Thyroid gland (tissue), 4 donors: ENCODE measurements around the gene BSG. TPM values are rescaled to one million over a fixed set of nuclear protein-coding genes. Genes with fewer than 3 reads are reported as not detected.

Experiments
- DNase-seq, 2 donors: peaks; one replicate each; pipeline ENCODE4 v3.0.0-alpha.2; 2019
- H3K27ac ChIP-seq, 3 donors: fragments of 200-600 bp; sonication (generic); 1 replicate in 2 of 3; 2 replicates in 1 of 3; pipeline ENCODE4 v1.5.1; 2016 to 2019; ENCODE audit warnings: mild to moderate bottlenecking in 1 of 3, moderate library complexity in 1 of 3
- H3K27me3 ChIP-seq: fragments of 200-600 bp; sonication (generic); one replicate; pipeline ENCODE4 v1.5.1; 2019
- H3K36me3 ChIP-seq, 2 donors: fragments of 200-600 bp; sonication (generic); one replicate each; pipeline ENCODE4 v1.5.1; 2016 to 2019
- H3K4me1 ChIP-seq, 2 donors: fragments of 200-600 bp; sonication (generic); one replicate each; pipeline ENCODE4 v1.5.1; 2017 to 2019
- H3K4me3 ChIP-seq, 3 donors: fragments of 200-600 bp; sonication (generic); replicated peaks in 1 of 3; 1 replicate in 2 of 3; 2 replicates in 1 of 3; pipeline ENCODE4 v1.5.1; 2016; ENCODE audit warnings: mild to moderate bottlenecking in 1 of 3
- H3K9me3 ChIP-seq: fragments of 200-600 bp; sonication (generic); one replicate; pipeline ENCODE4 v1.5.1; 2017
- POLR2A ChIP-seq, 2 donors: fragments of 450-650 bp; IDR thresholded peaks; one replicate each; pipeline ENCODE4 v1.6.1; 2017; ENCODE audit warnings: antibody characterized with exemption in 2 of 2, mild to moderate bottlenecking in 2 of 2, moderate library complexity in 1 of 2
- WGBS, 2 donors: methylation state at CpG; one replicate each; pipeline ENCODE4 v1.1.5; 2017; 5-methylcytosine and 5-hydroxymethylcytosine counted together
- intact Hi-C: fragments of 100-400 bp; cut with DNase I; formaldehyde crosslinking; loops from one replicate; pipeline ENCODE4 v1.15.1; 2023
- total RNA-seq, 4 donors: library from RNA; depleted of rRNA; stranded (reverse); fragments of >200 nt; gene quantifications; one replicate each; pipeline ENCODE4 v1.2.3, GENCODE V29; 2016
- TF ChIP-seq, protein P1 (sequence below), 6 experiments: fragments of 200-600 bp in 3 of 6; fragments of 450-650 bp in 3 of 6; sonication (generic) in 3 of 6; IDR thresholded peaks; one replicate each; pipeline ENCODE4 v1.5.1; 2016 to 2019; ENCODE audit warnings: antibody characterized with exemption in 6 of 6, mild to moderate bottlenecking in 2 of 6, inconsistent platforms in 1 of 6, moderate library complexity in 1 of 6

BSG gene
- total RNA-seq, 4 donors from 2014 or later = 349 to 702 (median 569) TPM

DNA sequence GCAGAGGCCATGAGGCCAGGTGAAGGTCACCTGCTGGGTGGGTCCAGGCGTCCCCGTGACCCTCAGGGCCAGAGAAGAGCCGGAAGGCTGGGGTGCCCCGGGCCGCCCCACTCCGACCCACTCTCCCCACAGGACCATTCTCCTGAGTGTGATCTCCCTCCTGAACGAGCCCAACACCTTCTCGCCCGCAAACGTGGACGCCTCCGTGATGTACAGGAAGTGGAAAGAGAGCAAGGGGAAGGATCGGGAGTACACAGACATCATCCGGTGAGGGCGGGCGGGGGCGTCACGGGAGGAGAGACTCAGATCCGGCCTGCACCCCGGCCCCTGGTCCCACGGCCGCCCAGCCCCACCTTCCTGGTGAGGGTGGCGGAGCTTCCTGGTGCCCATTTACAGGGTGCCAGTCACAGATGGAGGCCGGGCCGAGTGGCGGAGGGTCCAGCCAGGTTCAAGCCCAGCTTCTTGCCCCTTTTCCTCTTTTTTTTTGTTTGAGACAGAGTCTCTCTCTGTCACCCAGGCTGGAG lies 35.5 kb upstream of the BSG start:
- 95% methylated on average over 22 to 26 of the region's 26 CpGs for WGBS, 2 donors
- H3K27me3 ChIP-seq = no peaks in the 10 kb centered on the region
- H3K27ac ChIP-seq = no peak overlapping the region
- TF ChIP-seq, protein P1, sequence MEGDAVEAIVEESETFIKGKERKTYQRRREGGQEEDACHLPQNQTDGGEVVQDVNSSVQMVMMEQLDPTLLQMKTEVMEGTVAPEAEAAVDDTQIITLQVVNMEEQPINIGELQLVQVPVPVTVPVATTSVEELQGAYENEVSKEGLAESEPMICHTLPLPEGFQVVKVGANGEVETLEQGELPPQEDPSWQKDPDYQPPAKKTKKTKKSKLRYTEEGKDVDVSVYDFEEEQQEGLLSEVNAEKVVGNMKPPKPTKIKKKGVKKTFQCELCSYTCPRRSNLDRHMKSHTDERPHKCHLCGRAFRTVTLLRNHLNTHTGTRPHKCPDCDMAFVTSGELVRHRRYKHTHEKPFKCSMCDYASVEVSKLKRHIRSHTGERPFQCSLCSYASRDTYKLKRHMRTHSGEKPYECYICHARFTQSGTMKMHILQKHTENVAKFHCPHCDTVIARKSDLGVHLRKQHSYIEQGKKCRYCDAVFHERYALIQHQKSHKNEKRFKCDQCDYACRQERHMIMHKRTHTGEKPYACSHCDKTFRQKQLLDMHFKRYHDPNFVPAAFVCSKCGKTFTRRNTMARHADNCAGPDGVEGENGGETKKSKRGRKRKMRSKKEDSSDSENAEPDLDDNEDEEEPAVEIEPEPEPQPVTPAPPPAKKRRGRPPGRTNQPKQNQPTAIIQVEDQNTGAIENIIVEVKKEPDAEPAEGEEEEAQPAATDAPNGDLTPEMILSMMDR (IDR thresholded peaks at IDR 0.05) = no peak
- TF ChIP-seq POLR2A (IDR thresholded peaks at IDR 0.05) = no peak
- peaks cover 19 to 22% of the 10 kb centered on the region in 2 donors for H3K4me1 ChIP-seq
- H3K36me3 ChIP-seq = peaks cover 29 to 41% of the 10 kb centered on the region in 2 donors
- H3K9me3 ChIP-seq = no peaks in the 10 kb centered on the region
- no peak overlapping the region for H3K4me3 ChIP-seq
- DNase-seq = no peak
- intact Hi-C loops = no loop called here

DNA sequence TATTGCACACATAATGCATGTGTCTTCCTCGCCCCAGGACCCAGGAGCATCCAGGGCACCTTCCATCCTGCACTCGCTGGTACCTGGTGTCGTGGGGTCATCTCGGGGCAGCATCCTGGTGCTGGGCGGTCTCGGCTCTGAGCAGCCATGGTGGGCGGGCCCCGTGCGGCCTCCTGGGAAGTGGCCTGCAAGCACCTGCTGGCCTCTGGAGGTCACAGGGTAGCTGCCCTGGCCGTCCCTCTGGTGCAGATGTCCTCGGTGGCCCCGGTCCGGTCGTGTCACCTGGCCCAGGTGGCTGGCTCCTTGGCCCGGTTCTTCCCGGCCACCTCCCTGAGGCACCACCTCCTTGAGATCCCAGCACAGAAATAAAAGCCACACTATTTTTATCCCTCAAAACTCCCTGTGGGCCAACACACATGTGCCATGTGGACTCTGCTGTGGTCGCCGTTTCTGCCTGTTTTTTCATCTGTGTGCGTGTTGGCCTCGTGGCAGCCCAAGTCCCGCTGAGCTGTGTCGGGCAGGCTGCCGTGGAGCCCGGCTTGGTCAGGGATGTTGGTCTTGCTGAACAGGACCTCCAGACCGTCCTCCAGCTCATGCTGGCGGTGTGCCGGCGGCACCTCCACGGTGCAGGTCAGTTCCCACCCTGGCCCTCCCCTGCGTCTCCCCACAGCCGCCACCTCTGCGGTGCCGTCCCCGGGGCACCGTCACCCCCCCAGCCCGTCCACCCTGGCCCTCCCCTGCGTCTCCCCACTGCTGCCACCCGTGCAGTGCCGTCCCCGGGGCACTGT lies 33.6 kb upstream of the BSG start:
- no peak for DNase-seq
- H3K36me3 ChIP-seq = peaks cover 34 to 45% of the 10 kb centered on the region in 2 donors

DNA sequence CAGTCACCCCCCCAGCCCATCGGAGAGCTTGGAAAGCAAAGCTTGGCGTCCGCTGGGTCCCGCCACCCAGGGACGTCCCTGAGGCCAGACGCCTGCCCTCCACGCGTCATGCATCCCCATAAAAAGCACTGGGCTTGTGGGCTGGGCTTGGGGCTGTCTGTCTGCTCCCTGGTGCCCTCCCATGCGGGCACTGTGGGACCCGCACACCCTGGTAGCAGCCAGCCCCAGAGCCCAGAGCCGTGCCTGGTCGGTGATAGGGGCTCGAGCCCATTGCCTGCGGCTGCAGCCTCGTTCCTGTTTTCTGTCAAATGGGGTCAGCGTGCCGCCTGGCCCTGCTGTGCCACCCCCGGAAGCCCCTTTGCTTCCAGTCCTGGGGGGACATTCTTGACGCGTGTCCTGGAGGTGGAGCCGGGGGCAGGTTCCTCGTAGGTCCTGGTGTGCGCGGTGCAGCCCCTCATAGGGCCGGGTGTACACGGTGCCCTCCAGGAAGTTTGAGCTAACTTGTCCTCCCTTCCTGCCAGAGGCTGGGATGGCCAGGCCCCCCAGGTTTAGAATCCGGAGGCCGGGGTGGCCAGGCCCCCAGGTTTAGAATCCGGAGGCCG lies 32.9 kb upstream of the BSG start:
- TF ChIP-seq, protein P1 (IDR thresholded peaks at IDR 0.05) = no peak
- TF ChIP-seq POLR2A (IDR thresholded peaks at IDR 0.05) = no peak

More for the DNA sequence above, 33.6 kb upstream of the BSG start:
- intact Hi-C loops = no loop called here
- no peaks in the 10 kb centered on the region for H3K27me3 ChIP-seq
- H3K4me3 ChIP-seq = no peak overlapping the region
- peaks cover 7 to 12% of the 10 kb centered on the region in 2 donors for H3K4me1 ChIP-seq
- no peaks in the 10 kb centered on the region for H3K9me3 ChIP-seq
- no peak overlapping the region for H3K27ac ChIP-seq
- TF ChIP-seq, protein P1 (IDR thresholded peaks at IDR 0.05) = no peak
- 82 to 86% methylated on average over 32 to 40 of the region's 40 CpGs for WGBS, 2 donors

DNA sequence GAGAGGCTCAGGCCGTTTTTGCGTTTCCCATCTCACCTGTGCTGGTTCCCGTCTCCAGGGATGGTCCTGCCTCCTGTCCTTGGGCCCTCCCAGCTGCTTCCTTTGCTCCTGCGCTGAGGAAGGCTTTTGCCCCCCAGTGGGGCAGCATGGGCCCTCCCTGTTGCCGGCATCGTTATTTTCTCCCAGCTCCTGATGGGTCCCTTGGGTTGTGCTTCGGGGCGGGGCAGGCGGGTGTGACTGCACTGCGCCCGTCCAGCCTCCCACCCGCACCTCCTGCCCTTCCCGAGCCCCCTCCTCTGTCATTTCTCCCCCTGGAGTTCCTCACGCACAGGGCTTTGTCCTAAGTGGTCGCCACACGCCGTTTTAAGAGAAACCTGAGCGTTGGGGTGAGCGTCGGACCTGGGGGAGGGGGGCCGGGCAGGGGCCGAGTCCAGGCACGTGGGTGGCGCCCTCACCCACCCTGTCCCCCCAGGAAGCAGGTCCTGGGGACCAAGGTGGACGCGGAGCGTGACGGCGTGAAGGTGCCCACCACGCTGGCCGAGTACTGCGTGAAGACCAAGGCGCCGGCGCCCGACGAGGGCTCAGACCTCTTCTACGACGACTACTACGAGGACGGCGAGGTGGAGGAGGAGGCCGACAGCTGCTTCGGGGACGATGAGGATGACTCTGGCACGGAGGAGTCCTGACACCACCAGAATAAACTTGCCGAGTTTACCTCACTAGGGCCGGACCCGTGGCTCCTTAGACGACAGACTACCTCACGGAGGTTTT lies 31.3 kb upstream of the BSG start:
- WGBS, 2 donors = 93 to 94% methylated on average over 51 of the region's 51 CpGs
- TF ChIP-seq, protein P1 (IDR thresholded peaks at IDR 0.05) = no peak
- no peak for TF ChIP-seq POLR2A (IDR thresholded peaks at IDR 0.05)

More for the DNA sequence above, 32.9 kb upstream of the BSG start:
- Histone ChIP-seq H3K4me3 (no peak overlapping the region), H3K36me3 (peaks cover 34 to 45% of the 10 kb centered on the region in 2 donors), H3K27ac (no peak overlapping the region), H3K4me1 (peaks cover 3 to 8% of the 10 kb centered on the region in 2 donors), H3K27me3 (no peaks in the 10 kb centered on the region), H3K9me3 (no peaks in the 10 kb centered on the region)
- WGBS, 2 donors = 91 to 94% methylated on average over 15 to 20 of the region's 30 CpGs
- no peak for DNase-seq
- intact Hi-C loops = no loop called here

More for the DNA sequence above, 31.3 kb upstream of the BSG start:
- Histone ChIP-seq H3K4me3 (no peak overlapping the region), H3K27me3 (no peaks in the 10 kb centered on the region), H3K27ac (no peak overlapping the region), H3K4me1 (no peaks in the 10 kb centered on the region), H3K36me3 (peaks cover 30 to 42% of the 10 kb centered on the region in 2 donors), H3K9me3 (no peaks in the 10 kb centered on the region)
- intact Hi-C loops = no loop called here
- DNase-seq = no peak
